Lung (tissue), 12 donors: ENCODE results near the gene SMIM36. TPM values are rescaled to one million over a fixed set of nuclear protein-coding genes. Genes with fewer than 3 reads are reported as not detected.
A peak's percentile ranks its signal among the peaks of the same experiment; 100 is the strongest.

Source experiments
- ATAC-seq: fragments of 200-7000 bp; cut with Tn5 transposase; one replicate; pipeline ENCODE4 v1.9.1; 2020; ENCODE audit warnings: moderate number of reproducible peaks; ENCODE audit not compliant: insufficient read depth, low FRiP score
- DNase-seq, 3 donors: peaks; one replicate each; pipeline ENCODE4 v3.0.0-alpha.2; 2013 to 2017
- H3K27ac ChIP-seq, 2 donors: one replicate each; pipeline ENCODE4 v1.5.1; 2013; ENCODE audit warnings: mild to moderate bottlenecking in 2 of 2, moderate library complexity in 2 of 2, control low read depth in 1 of 2, inconsistent platforms in 1 of 2, low read depth in 1 of 2, low read length in 1 of 2
- H3K27me3 ChIP-seq, 3 donors: one replicate each; pipeline ENCODE4 v1.5.1; 2013; ENCODE audit warnings: low read length in 2 of 3; ENCODE audit not compliant: control insufficient read depth in 3 of 3, insufficient read depth in 3 of 3
- H3K36me3 ChIP-seq, 4 donors: one replicate each; pipeline ENCODE4 v1.5.1; 2013; ENCODE audit warnings: low read length in 4 of 4, mild to moderate bottlenecking in 1 of 4, moderate library complexity in 1 of 4; ENCODE audit not compliant: control insufficient read depth in 4 of 4, insufficient read depth in 4 of 4
- H3K4me1 ChIP-seq, 5 donors: one replicate each; pipeline ENCODE4 v1.5.1; 2013; ENCODE audit warnings: low read length in 5 of 5, mild to moderate bottlenecking in 2 of 5, moderate library complexity in 1 of 5; ENCODE audit not compliant: control insufficient read depth in 5 of 5, insufficient read depth in 5 of 5
- H3K4me3 ChIP-seq: one replicate; pipeline ENCODE4 v1.5.1; 2013; ENCODE audit warnings: mild to moderate bottlenecking, control low read depth, moderate library complexity
- H3K9ac ChIP-seq, 2 donors: one replicate each; pipeline ENCODE4 v1.5.1; 2013; ENCODE audit warnings: low read length in 2 of 2, control low read depth in 1 of 2; ENCODE audit not compliant: insufficient read depth in 1 of 2
- H3K9me3 ChIP-seq, 4 donors: one replicate each; pipeline ENCODE4 v1.5.1; 2013; ENCODE audit warnings: low read length in 3 of 4, mild to moderate bottlenecking in 1 of 4, moderate library complexity in 1 of 4; ENCODE audit not compliant: control insufficient read depth in 4 of 4, insufficient read depth in 3 of 4
- WGBS, 2 donors: extraction: QIAGEN DNeasy Blood & Tissue Kit; methylation state at CpG; one replicate each; pipeline ENCODE4 v1.1.7; 2013; 5-methylcytosine and 5-hydroxymethylcytosine counted together
- polyA plus RNA-seq, 2 donors: library from polyadenylated mRNA; stranded (reverse); fragments of 200-250 nt; gene quantifications; one replicate each; pipeline ENCODE4 v1.2.1, GENCODE V29; 2013
- total RNA-seq, 2 donors: library from RNA; depleted of rRNA in 1 of 2; stranded (reverse); fragments of >200 nt in 1 of 2; gene quantifications; one replicate each; pipeline ENCODE4 v1.2.1, GENCODE V29; 2014 to 2021
- TF ChIP-seq, protein P1 (sequence below): IDR thresholded peaks from 2 replicates; pipeline ENCODE4 v1.5.1; 2012; ENCODE audit warnings: mild to moderate bottlenecking; ENCODE audit errors: control extremely low read depth, extremely low read depth
- donor health status: control.
- donor health status: control.
- donor health status: Bipolar disorder and iron deficiency.
- donor health status: healthy.
- donor health status: DM: yes; HTN: yes; CAD: no.

SMIM36 gene
- total and polyA plus RNA-seq, 4 donors: not detected

DNA sequence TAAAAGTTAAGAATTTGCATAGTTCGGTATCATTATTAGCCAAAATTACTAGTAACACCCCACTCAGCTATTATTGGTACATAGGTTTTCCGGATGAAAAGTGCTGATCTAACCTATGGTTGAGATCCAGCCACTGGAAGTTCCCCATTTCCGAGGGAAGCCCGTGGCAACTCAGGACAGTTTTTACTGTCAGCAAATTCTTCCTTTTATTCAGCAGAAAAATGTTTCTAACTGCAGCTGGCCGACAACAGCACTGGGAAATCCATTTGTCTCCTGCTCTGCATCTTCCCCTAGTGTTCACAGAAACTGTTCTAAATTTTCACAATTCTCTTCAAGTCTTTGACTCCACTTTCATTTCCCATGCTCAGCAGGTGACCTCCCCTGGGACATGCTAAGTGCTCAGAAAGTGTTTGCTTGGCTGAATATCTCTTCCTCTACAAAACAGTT lies 74.1 kb downstream of the SMIM36 start:
- Histone ChIP-seq H3K27me3 (no peaks in the 10 kb centered on the region), H3K27ac (no peak overlapping the region), H3K9ac (peak overlapping the region in 1 of 2 donors; percentile 19), H3K4me1 (peaks cover 0 to 36% (median 8%) of the 10 kb centered on the region in 5 donors), H3K4me3 (no peak overlapping the region), H3K36me3 (no peaks in the 10 kb centered on the region), H3K9me3 (no peaks in the 10 kb centered on the region)
- TF ChIP-seq, protein P1, sequence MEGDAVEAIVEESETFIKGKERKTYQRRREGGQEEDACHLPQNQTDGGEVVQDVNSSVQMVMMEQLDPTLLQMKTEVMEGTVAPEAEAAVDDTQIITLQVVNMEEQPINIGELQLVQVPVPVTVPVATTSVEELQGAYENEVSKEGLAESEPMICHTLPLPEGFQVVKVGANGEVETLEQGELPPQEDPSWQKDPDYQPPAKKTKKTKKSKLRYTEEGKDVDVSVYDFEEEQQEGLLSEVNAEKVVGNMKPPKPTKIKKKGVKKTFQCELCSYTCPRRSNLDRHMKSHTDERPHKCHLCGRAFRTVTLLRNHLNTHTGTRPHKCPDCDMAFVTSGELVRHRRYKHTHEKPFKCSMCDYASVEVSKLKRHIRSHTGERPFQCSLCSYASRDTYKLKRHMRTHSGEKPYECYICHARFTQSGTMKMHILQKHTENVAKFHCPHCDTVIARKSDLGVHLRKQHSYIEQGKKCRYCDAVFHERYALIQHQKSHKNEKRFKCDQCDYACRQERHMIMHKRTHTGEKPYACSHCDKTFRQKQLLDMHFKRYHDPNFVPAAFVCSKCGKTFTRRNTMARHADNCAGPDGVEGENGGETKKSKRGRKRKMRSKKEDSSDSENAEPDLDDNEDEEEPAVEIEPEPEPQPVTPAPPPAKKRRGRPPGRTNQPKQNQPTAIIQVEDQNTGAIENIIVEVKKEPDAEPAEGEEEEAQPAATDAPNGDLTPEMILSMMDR: no peak
- no peak for ATAC-seq
- WGBS, 2 donors: 17 to 37% methylated on average over 5 of the region's 5 CpGs
- peak in 2 of 3 donors; percentile 47 to 58 for DNase-seq

GRCh38 chr17:55436224-55437158 lies 74.8 kb downstream of the SMIM36 start:
- Histone ChIP-seq H3K4me1 (peaks cover 0 to 30% (median 8%) of the 10 kb centered on the region in 5 donors), H3K9ac (peak overlapping the region in 1 of 2 donors; percentile 19), H3K9me3 (no peaks in the 10 kb centered on the region), H3K36me3 (no peaks in the 10 kb centered on the region), H3K27me3 (no peaks in the 10 kb centered on the region), H3K4me3 (no peak overlapping the region), H3K27ac (no peak overlapping the region)
- ATAC-seq (no peak), DNase-seq (no peak)
- TF ChIP-seq, protein P1: no peak
- WGBS, 2 donors: 95% methylated on average over 4 of the region's 4 CpGs

DNA sequence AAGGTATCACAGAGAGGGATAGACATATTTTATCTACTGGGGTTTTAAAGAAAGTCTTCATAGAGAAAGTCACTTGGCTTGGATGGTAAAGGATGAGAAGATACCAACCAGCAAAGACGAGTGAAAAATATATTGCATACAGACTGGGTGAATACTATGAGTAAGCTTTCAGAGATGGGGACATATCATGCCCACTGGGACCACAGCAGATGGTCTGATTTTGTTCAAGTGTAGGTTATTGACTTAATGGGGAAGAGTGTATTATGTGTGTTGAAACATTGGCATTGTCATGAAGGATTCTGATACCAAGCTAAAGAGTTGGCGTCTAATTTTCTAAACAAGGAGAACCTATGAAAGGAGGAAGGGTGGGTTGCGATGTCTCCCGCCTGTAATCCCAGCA lies 75.8 kb downstream of the SMIM36 start:
- no peak for ATAC-seq
- no peak overlapping the region for H3K27ac ChIP-seq
- no peaks in the 10 kb centered on the region for H3K9me3 ChIP-seq
- DNase-seq: no peak
- no peak overlapping the region for H3K4me3 ChIP-seq
- 73 to 79% methylated on average over 4 of the region's 4 CpGs for WGBS, 2 donors
- H3K36me3 ChIP-seq: no peaks in the 10 kb centered on the region
- H3K27me3 ChIP-seq: no peaks in the 10 kb centered on the region
- TF ChIP-seq, protein P1: no peak
- no peak overlapping the region for H3K9ac ChIP-seq
- peaks cover 0 to 35% (median 8%) of the 10 kb centered on the region in 5 donors for H3K4me1 ChIP-seq
